NB4 (cell line): ENCODE measurements around the gene IRF1.

ENCODE experiments used
- DNase-seq: peaks from one replicate; pipeline ENCODE4 v3.0.0; 2010; ENCODE audit warnings: low read depth
- H3K4me3 ChIP-seq: one replicate; pipeline ENCODE4 v1.5.1; 2011; ENCODE audit warnings: mild to moderate bottlenecking, low read depth, low read length, moderate library complexity
- MYC ChIP-seq: IDR thresholded peaks from 2 replicates; pipeline ENCODE4 v1.6.1; 2011; ENCODE audit warnings: low read depth, low read length
- POLR2A ChIP-seq: IDR thresholded peaks from 2 replicates; pipeline ENCODE4 v1.6.1; 2011; ENCODE audit warnings: mild to moderate bottlenecking; ENCODE audit not compliant: insufficient read length; ENCODE audit errors: extremely low read depth
- TF ChIP-seq, protein P1 (sequence below): IDR thresholded peaks from 2 replicates; pipeline ENCODE4 v1.6.1; 2011; ENCODE audit warnings: low read depth, low read length
- TF ChIP-seq, protein P2 (sequence below): IDR thresholded peaks from one replicate; pipeline ENCODE4 v1.5.1; 2012; ENCODE audit warnings: low read depth, low read length

IRF1 gene

DNA sequence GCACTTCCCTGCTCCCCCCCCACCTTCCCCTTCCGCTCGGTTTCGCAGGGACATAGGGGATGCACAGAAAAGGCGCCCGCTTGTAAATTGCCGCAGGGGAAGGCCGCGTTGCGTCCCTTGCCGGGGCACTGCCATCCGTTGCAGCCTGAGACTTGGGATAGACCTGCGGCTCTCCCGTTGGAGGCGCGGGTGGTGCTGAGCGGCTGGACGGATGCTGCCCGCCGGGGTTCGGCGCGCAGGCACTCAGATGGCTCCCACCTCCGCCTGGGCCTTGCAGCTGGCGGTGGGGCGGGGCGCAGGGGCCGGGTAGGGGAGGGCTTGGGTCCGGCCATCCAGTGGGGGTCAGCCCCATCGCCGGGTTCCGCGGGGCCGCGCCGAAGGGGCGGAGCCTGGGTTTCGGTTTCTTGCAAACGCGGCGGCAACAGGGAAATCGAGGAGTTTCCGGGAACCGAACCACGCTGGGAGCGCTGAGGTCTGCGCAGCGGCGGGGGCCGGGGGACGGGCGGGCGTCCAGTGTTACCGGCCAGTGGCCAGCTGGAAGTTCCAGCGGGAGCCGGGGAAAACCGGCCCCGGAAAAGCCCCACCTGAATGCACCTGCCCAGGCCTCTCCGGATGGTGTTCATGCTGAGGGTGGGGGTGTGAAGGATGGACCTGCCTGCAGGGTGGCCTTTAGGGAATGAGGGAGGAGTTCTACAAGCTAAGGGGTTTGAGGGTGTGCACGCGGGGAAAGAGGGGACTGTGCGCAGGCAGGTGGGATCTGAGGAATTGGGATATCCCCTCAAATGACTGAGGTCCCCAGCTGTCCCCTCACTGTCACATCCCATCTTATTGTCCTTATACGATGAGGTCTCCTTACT is 6.3 kb upstream of the IRF1 start:
- peak overlapping the region; percentile 65 for H3K4me3 ChIP-seq
- TF ChIP-seq, protein P1, sequence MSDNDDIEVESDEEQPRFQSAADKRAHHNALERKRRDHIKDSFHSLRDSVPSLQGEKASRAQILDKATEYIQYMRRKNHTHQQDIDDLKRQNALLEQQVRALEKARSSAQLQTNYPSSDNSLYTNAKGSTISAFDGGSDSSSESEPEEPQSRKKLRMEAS: no peak
- TF ChIP-seq POLR2A: peak; percentile 30
- TF ChIP-seq, protein P2, sequence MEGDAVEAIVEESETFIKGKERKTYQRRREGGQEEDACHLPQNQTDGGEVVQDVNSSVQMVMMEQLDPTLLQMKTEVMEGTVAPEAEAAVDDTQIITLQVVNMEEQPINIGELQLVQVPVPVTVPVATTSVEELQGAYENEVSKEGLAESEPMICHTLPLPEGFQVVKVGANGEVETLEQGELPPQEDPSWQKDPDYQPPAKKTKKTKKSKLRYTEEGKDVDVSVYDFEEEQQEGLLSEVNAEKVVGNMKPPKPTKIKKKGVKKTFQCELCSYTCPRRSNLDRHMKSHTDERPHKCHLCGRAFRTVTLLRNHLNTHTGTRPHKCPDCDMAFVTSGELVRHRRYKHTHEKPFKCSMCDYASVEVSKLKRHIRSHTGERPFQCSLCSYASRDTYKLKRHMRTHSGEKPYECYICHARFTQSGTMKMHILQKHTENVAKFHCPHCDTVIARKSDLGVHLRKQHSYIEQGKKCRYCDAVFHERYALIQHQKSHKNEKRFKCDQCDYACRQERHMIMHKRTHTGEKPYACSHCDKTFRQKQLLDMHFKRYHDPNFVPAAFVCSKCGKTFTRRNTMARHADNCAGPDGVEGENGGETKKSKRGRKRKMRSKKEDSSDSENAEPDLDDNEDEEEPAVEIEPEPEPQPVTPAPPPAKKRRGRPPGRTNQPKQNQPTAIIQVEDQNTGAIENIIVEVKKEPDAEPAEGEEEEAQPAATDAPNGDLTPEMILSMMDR: no peak
- no peak for TF ChIP-seq MYC
- peak; percentile 84 for DNase-seq

DNA sequence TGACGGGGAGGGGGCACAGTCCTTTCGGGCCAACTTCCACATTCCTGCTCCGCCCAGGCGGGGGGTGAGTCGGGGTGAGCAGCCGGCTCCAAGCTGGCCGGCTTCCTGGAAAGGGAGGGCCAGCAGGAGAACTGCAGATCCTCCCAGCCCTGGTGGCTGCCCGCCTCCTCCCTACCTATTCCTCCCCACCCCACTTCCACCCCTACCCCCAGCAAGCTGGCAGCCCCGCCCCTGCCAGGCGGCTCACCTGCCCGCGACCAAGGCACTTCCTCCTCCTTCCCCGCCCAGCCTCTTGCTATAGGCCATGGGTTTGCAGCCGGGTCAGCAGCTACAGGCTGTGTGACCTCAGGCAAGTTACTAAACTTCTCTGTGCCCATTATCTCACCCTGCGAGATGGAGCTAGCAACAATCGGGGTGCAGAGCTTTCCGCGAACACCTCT is 5.6 kb upstream of the IRF1 start:
- DNase-seq: peak; percentile 90
- peak overlapping the region; percentile 65 for H3K4me3 ChIP-seq
- TF ChIP-seq, protein P2: no peak
- TF ChIP-seq POLR2A (no peak), MYC (no peak)
- TF ChIP-seq, protein P1: 0 out of 2 replicates have a peak, but pooled peaks have one; percentile 23

DNA sequence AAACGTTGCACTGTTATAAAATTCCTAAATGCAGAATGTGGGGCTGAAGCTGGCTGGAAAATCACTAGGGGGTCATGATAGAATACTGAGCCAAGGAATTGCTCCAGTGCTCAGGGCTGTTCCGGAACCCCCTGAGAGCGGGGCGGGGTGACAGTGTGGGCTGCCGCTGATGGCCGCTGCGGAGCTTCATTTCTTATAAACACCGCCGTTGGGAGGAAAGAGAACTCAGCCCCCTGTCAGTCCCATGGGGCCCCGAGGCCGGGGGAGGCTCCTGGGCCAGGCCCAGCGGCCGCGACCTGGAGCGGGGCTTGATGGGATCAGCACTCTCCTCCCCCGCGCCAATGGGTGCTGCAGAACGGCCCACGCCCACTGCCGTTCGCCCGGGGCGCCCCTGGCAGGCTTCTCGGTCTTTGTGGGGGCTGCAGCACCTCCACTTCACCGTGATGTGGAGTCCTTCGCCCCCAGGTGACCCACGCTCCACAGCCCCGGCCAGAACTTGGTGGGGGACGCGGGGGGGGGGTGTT is 5.2 kb upstream of the IRF1 start:
- peak overlapping the region; percentile 65 for H3K4me3 ChIP-seq
- peak; percentile 98 for DNase-seq
- TF ChIP-seq, protein P2: no peak
- TF ChIP-seq POLR2A (peak; percentile 14), MYC (peak; percentile 24; the same call in 1 of the 2 replicates)
- TF ChIP-seq, protein P1: 0 out of 2 replicates have a peak, but pooled peaks have one; percentile 7

DNA sequence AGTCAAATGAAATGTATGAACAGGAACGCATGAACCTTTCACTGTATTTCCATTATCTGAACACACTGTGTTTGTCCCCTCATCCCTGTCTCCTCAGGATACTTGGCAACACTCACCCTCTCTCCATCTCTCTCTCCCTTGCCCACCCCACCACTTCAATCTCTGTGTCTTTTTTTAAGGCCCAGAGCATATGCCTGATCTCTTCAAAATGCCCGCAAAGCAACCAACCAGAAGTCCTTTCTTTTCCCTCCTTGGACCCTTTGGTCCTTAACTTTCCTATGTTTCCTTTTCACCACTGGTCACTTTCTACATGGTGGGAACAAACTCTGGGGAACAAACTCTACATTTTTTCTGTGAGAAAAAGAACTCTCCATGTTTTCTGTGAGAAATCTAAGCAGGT is 3.2 kb upstream of the IRF1 start:
- no peak for DNase-seq
- TF ChIP-seq, protein P2: no peak
- no peak for TF ChIP-seq POLR2A
- TF ChIP-seq MYC: no peak
- TF ChIP-seq, protein P1: no peak

DNA sequence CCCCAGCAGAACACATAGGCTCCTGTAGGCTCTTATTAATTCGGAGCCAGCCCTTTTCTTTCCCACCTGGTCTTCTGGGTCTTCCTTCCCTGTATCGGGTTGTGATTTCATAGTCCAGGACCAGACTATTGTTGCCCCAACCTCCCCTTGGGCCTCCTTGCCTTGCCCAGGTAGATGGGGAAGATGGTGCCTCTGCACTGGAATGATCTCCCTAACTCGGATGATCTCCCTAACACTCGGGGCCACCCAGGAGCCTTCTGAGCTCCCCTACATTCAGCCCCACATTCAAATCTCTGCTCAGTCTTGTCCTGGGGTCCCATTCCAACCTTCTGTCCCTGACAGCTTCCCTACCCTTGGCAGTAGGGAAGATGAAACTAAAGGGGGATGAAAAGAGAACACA is 2.7 kb upstream of the IRF1 start:
- TF ChIP-seq, protein P2: no peak
- TF ChIP-seq, protein P1: no peak
- no peak for TF ChIP-seq MYC
- TF ChIP-seq POLR2A: no peak
- DNase-seq: no peak

More for the DNA sequence above, 3.2 kb upstream of the IRF1 start:
- H3K4me3 ChIP-seq: no peak overlapping the region

More for the DNA sequence above, 2.7 kb upstream of the IRF1 start:
- H3K4me3 ChIP-seq: no peak overlapping the region
